Tibial nerve (tissue), 4 donors: ENCODE data around the gene UBE2E2. TPM values are rescaled to one million over a fixed set of nuclear protein-coding genes. Genes with fewer than 3 reads are reported as not detected.

ENCODE experiments used
- DNase-seq, 2 donors: peaks; one replicate each; pipeline ENCODE4 v3.0.0-alpha.2; 2019; ENCODE audit warnings: low spot score in 2 of 2
- H3K27ac ChIP-seq, 4 donors: fragments of 200-600 bp; sonication (generic) in 3 of 4; one replicate each; pipeline ENCODE4 v1.5.1; 2017 to 2019; ENCODE audit warnings: mild to moderate bottlenecking in 1 of 4
- H3K27me3 ChIP-seq, 2 donors: fragments of 200-600 bp; sonication (generic) in 1 of 2; one replicate each; pipeline versions ENCODE4 v1.5.1 to v1.6.0; 2017 to 2019
- H3K36me3 ChIP-seq, 3 donors: fragments of 200-600 bp; sonication (generic); one replicate each; pipeline ENCODE4 v1.5.1; 2018 to 2019
- H3K4me1 ChIP-seq, 4 donors: fragments of 200-600 bp; sonication (generic) in 3 of 4; one replicate each; pipeline ENCODE4 v1.5.1; 2017 to 2019
- H3K4me3 ChIP-seq, 4 donors: fragments of 200-600 bp; sonication (generic) in 3 of 4; one replicate each; pipeline ENCODE4 v1.5.1; 2017 to 2019; ENCODE audit warnings: mild to moderate bottlenecking in 1 of 4, moderate library complexity in 1 of 4
- H3K9me3 ChIP-seq, 4 donors: fragments of 200-600 bp; sonication (generic) in 3 of 4; one replicate each; pipeline ENCODE4 v1.5.1; 2017 to 2019
- CTCF ChIP-seq, 5 experiments: fragments of 200-600 bp in 3 of 5; fragments of 450-650 bp in 2 of 5; sonication (generic) in 3 of 5; IDR thresholded peaks; one replicate each; pipeline ENCODE4 v1.5.1; 2016 to 2019; ENCODE audit warnings: antibody characterized with exemption in 5 of 5, mild to moderate bottlenecking in 3 of 5, moderate library complexity in 2 of 5
- EP300 ChIP-seq, 2 donors: sonication (generic); formaldehyde crosslinking; IDR thresholded peaks; one replicate each; pipeline ENCODE4 v1.6.1; 2017; ENCODE audit warnings: antibody characterized with exemption in 2 of 2, mild to moderate bottlenecking in 1 of 2
- POLR2A ChIP-seq, 2 donors: fragments of 450-650 bp; IDR thresholded peaks; one replicate each; pipeline ENCODE4 v1.6.1; 2017; ENCODE audit warnings: antibody characterized with exemption in 2 of 2, mild to moderate bottlenecking in 2 of 2, moderate library complexity in 2 of 2
- WGBS, 2 donors: methylation state at CpG; one replicate each; pipeline ENCODE4 v1.1.5; 2018; 5-methylcytosine and 5-hydroxymethylcytosine counted together
- total RNA-seq, 4 donors: library from RNA; depleted of rRNA; stranded (reverse); fragments of >200 nt; gene quantifications; one replicate each; pipeline ENCODE4 v1.1.0, GENCODE V29; 2016

Gene UBE2E2
- total RNA-seq, 4 donors from 2014 or later: 67.1 to 222 (median 130) TPM

GRCh38 chr3:23308986-23309625, 106.0 kb downstream of the UBE2E2 start:
- no peak for DNase-seq
- WGBS, 2 donors: 92 to 100% methylated on average over 2 of the region's 2 CpGs
- no peak overlapping the region for H3K4me3 ChIP-seq
- no peak for TF ChIP-seq CTCF (IDR thresholded peaks at IDR 0.05)
- no peak for TF ChIP-seq EP300 (IDR thresholded peaks at IDR 0.05)
- TF ChIP-seq POLR2A (IDR thresholded peaks at IDR 0.05): no peak
- H3K9me3 ChIP-seq: no peaks in the 10 kb centered on the region
- no peaks in the 10 kb centered on the region for H3K27me3 ChIP-seq
- peaks cover 0 to 6% (median 0%) of the 10 kb centered on the region in 3 donors for H3K36me3 ChIP-seq
- peaks cover 0 to 21% (median 5%) of the 10 kb centered on the region in 4 donors for H3K4me1 ChIP-seq
- H3K27ac ChIP-seq: no peak overlapping the region

GRCh38 chr3:23312866-23313265, 109.7 kb downstream of the UBE2E2 start:
- H3K36me3 ChIP-seq: peaks cover 0 to 6% (median 0%) of the 10 kb centered on the region in 3 donors
- TF ChIP-seq POLR2A (IDR thresholded peaks at IDR 0.05) (no peak), CTCF (IDR thresholded peaks at IDR 0.05) (no peak), EP300 (IDR thresholded peaks at IDR 0.05) (no peak)
- no peak for DNase-seq
- 86 to 89% methylated on average over 3 of the region's 3 CpGs for WGBS, 2 donors
- no peaks in the 10 kb centered on the region for H3K9me3 ChIP-seq
- H3K4me1 ChIP-seq: peaks cover 0 to 13% (median 0%) of the 10 kb centered on the region in 4 donors
- no peak overlapping the region for H3K27ac ChIP-seq
- H3K27me3 ChIP-seq: no peaks in the 10 kb centered on the region
- H3K4me3 ChIP-seq: no peak overlapping the region

- 53 to 58% methylated on average over 5 of the region's 5 CpGs for WGBS, 2 donors
- no peak for TF ChIP-seq EP300 (IDR thresholded peaks at IDR 0.05)
- no peak for TF ChIP-seq POLR2A (IDR thresholded peaks at IDR 0.05)
- TF ChIP-seq CTCF (IDR thresholded peaks at IDR 0.05): no peak
- no peaks in the 10 kb centered on the region for H3K9me3 ChIP-seq
- DNase-seq: no peak
- H3K4me1 ChIP-seq: peaks cover 0 to 13% (median 0%) of the 10 kb centered on the region in 4 donors
- no peaks in the 10 kb centered on the region for H3K36me3 ChIP-seq
- no peak overlapping the region for H3K4me3 ChIP-seq
- no peaks in the 10 kb centered on the region for H3K27me3 ChIP-seq
- H3K27ac ChIP-seq: no peak overlapping the region
Observed at GRCh38 chr3:23314981-23315762, 112.0 kb downstream of the UBE2E2 start.

GRCh38 chr3:23316924-23317323, 113.8 kb downstream of the UBE2E2 start:
- H3K27me3 ChIP-seq: no peaks in the 10 kb centered on the region
- H3K4me1 ChIP-seq: peaks cover 0 to 14% (median 0%) of the 10 kb centered on the region in 4 donors
- no peaks in the 10 kb centered on the region for H3K36me3 ChIP-seq
- WGBS, 2 donors: 92 to 94% methylated on average over 2 of the region's 2 CpGs
- TF ChIP-seq POLR2A (IDR thresholded peaks at IDR 0.05): no peak
- no peak for TF ChIP-seq EP300 (IDR thresholded peaks at IDR 0.05)
- no peak for TF ChIP-seq CTCF (IDR thresholded peaks at IDR 0.05)
- DNase-seq: no peak
- H3K27ac ChIP-seq: no peak overlapping the region
- no peaks in the 10 kb centered on the region for H3K9me3 ChIP-seq
- H3K4me3 ChIP-seq: no peak overlapping the region
